ENCODE data around the gene STRIP2.
"Not testable (repeated sequence)": the region's sequence is repeated elsewhere in the genome, so short reads cannot be mapped to it uniquely, and the experiment has no call there.

The STRIP2 gene

GRCh38 chr7:129458171-129458570 lies 23.9 kb downstream of the STRIP2 start:
- Histone ChIP-seq H3K36me3 (ENCODE audit: insufficient read depth, low read length) (peaks cover 86% of the 10 kb centered on the region), H3K27me3 (ENCODE audit: insufficient read depth, low read length) (no peaks in the 10 kb centered on the region), H3K9me3 (ENCODE audit: insufficient read depth, low read depth, low read length) (no peaks in the 10 kb centered on the region), H3K4me3 (ENCODE audit: low read length) (no peak overlapping the region), H3K27ac (ENCODE audit: low read depth, low read length) (no peak overlapping the region), H3K4me1 (ENCODE audit: insufficient read depth, low read length) (no peaks in the 10 kb centered on the region), H3K9ac (ENCODE audit: low read depth, low read length) (no peak overlapping the region)
- 94% methylated on average over 5 of the region's 5 CpGs for WGBS

GRCh38 chr7:129461809-129462208 lies 27.6 kb downstream of the STRIP2 start:
- no peak overlapping the region for H3K9ac ChIP-seq (ENCODE audit: low read depth, low read length)
- H3K4me3 ChIP-seq (ENCODE audit: low read length), result no peak overlapping the region
- no peaks in the 10 kb centered on the region for H3K9me3 ChIP-seq (ENCODE audit: insufficient read depth, low read depth, low read length)
- H3K27ac ChIP-seq (ENCODE audit: low read depth, low read length), result no peak overlapping the region
- 94% methylated on average over 2 of the region's 2 CpGs for WGBS
- H3K4me1 ChIP-seq (ENCODE audit: insufficient read depth, low read length), result no peaks in the 10 kb centered on the region
- H3K36me3 ChIP-seq (ENCODE audit: insufficient read depth, low read length), result peaks cover 88% of the 10 kb centered on the region
- H3K27me3 ChIP-seq (ENCODE audit: insufficient read depth, low read length), result no peaks in the 10 kb centered on the region

GRCh38 chr7:129462420-129462819 lies 28.2 kb downstream of the STRIP2 start:
- no peaks in the 10 kb centered on the region for H3K9me3 ChIP-seq (ENCODE audit: insufficient read depth, low read depth, low read length)
- peaks cover 83% of the 10 kb centered on the region for H3K36me3 ChIP-seq (ENCODE audit: insufficient read depth, low read length)
- WGBS, result 76% methylated on average over 1 of the region's 1 CpG
- H3K4me1 ChIP-seq (ENCODE audit: insufficient read depth, low read length), result no peaks in the 10 kb centered on the region
- H3K27me3 ChIP-seq (ENCODE audit: insufficient read depth, low read length), result no peaks in the 10 kb centered on the region
- no peak overlapping the region for H3K27ac ChIP-seq (ENCODE audit: low read depth, low read length)
- no peak overlapping the region for H3K4me3 ChIP-seq (ENCODE audit: low read length)
- H3K9ac ChIP-seq (ENCODE audit: low read depth, low read length), result no peak overlapping the region

- peaks cover 69% of the 10 kb centered on the region for H3K36me3 ChIP-seq (ENCODE audit: insufficient read depth, low read length)
- no peak overlapping the region for H3K27ac ChIP-seq (ENCODE audit: low read depth, low read length)
- H3K9ac ChIP-seq (ENCODE audit: low read depth, low read length), result no peak overlapping the region
- no peaks in the 10 kb centered on the region for H3K9me3 ChIP-seq (ENCODE audit: insufficient read depth, low read depth, low read length)
- 91% methylated on average over 4 of the region's 4 CpGs for WGBS
- no peaks in the 10 kb centered on the region for H3K4me1 ChIP-seq (ENCODE audit: insufficient read depth, low read length)
- H3K4me3 ChIP-seq (ENCODE audit: low read length), result no peak overlapping the region
- no peaks in the 10 kb centered on the region for H3K27me3 ChIP-seq (ENCODE audit: insufficient read depth, low read length)
These were observed 30.0 kb downstream of the STRIP2 start for GRCh38 chr7:129464194-129464593.

- peaks cover 6% of the 10 kb centered on the region for H3K4me1 ChIP-seq (ENCODE audit: insufficient read depth, low read length)
- no peak overlapping the region for H3K4me3 ChIP-seq (ENCODE audit: low read length)
- 90% methylated on average over 2 of the region's 2 CpGs for WGBS
These were observed 30.8 kb downstream of the STRIP2 start for GRCh38 chr7:129465080-129465479.

DNA sequence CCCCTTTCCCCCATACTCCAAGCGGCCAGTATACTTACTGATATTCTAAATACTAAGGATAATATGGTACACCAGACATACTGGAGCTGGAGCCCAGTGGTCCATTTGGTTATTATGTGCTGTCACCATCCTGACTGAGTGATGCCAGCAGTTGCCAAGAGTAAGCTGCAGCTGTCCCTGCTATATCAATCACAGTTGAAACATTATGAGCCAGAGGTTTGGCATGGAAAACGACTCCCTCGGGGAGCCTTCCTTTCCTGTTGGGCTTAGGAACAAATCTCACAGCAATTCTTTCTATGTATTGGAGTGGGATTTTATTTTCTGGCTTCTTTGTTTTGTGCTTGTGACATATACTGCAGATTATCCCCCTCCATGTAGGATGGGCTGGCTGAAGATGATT lies 32.6 kb downstream of the STRIP2 start:
- Histone ChIP-seq H3K36me3 (ENCODE audit: insufficient read depth, low read length) (peaks cover 45% of the 10 kb centered on the region), H3K4me1 (ENCODE audit: insufficient read depth, low read length) (peaks cover 17% of the 10 kb centered on the region), H3K27ac (ENCODE audit: low read depth, low read length) (no peak overlapping the region), H3K4me3 (ENCODE audit: low read length) (no peak overlapping the region), H3K9me3 (ENCODE audit: insufficient read depth, low read depth, low read length) (no peaks in the 10 kb centered on the region), H3K9ac (ENCODE audit: low read depth, low read length) (no peak overlapping the region), H3K27me3 (ENCODE audit: insufficient read depth, low read length) (no peaks in the 10 kb centered on the region)
- WGBS, result 85% methylated on average over 2 of the region's 3 CpGs

More at GRCh38 chr7:129465080-129465479, 30.8 kb downstream of the STRIP2 start:
- Histone ChIP-seq H3K9ac (ENCODE audit: low read depth, low read length) (no peak overlapping the region), H3K27me3 (ENCODE audit: insufficient read depth, low read length) (no peaks in the 10 kb centered on the region), H3K9me3 (ENCODE audit: insufficient read depth, low read depth, low read length) (no peaks in the 10 kb centered on the region), H3K27ac (ENCODE audit: low read depth, low read length) (no peak overlapping the region), H3K36me3 (ENCODE audit: insufficient read depth, low read length) (peaks cover 60% of the 10 kb centered on the region)

DNA sequence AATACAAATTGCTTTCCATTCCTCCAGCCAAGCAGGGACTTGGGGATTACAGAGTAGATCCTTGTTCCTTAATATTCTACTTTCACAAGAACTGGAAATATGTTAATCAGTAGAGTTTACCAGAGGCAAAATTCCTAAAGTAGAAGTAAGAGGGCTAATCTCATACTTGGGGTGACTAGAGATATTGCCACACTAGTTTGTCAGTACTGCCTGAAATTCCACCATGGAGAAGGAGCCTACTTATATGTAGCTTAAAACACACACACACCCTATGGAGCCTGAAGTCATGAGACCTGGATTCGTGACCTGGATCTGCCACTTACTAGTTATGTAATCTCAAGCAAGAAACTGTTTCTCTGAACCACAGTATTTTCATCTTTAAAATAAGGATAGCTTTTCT lies 33.9 kb downstream of the STRIP2 start:
- peaks cover 17% of the 10 kb centered on the region for H3K4me1 ChIP-seq (ENCODE audit: insufficient read depth, low read length)
- H3K9ac ChIP-seq (ENCODE audit: low read depth, low read length), result no peak overlapping the region
- H3K4me3 ChIP-seq (ENCODE audit: low read length), result no peak overlapping the region
- H3K36me3 ChIP-seq (ENCODE audit: insufficient read depth, low read length), result peaks cover 34% of the 10 kb centered on the region
- no peaks in the 10 kb centered on the region for H3K27me3 ChIP-seq (ENCODE audit: insufficient read depth, low read length)
- WGBS, result 100% methylated on average over 1 of the region's 1 CpG
- H3K9me3 ChIP-seq (ENCODE audit: insufficient read depth, low read depth, low read length), result no peaks in the 10 kb centered on the region
- no peak overlapping the region for H3K27ac ChIP-seq (ENCODE audit: low read depth, low read length)

GRCh38 chr7:129468547-129468946 lies 34.3 kb downstream of the STRIP2 start:
- Histone ChIP-seq H3K4me3 (ENCODE audit: low read length) (no peak overlapping the region), H3K4me1 (ENCODE audit: insufficient read depth, low read length) (peaks cover 17% of the 10 kb centered on the region), H3K9ac (ENCODE audit: low read depth, low read length) (no peak overlapping the region), H3K27me3 (ENCODE audit: insufficient read depth, low read length) (no peaks in the 10 kb centered on the region), H3K27ac (ENCODE audit: low read depth, low read length) (no peak overlapping the region), H3K36me3 (ENCODE audit: insufficient read depth, low read length) (peaks cover 34% of the 10 kb centered on the region), H3K9me3 (ENCODE audit: insufficient read depth, low read depth, low read length) (no peaks in the 10 kb centered on the region)
- 94% methylated on average over 4 of the region's 4 CpGs for WGBS

DNA sequence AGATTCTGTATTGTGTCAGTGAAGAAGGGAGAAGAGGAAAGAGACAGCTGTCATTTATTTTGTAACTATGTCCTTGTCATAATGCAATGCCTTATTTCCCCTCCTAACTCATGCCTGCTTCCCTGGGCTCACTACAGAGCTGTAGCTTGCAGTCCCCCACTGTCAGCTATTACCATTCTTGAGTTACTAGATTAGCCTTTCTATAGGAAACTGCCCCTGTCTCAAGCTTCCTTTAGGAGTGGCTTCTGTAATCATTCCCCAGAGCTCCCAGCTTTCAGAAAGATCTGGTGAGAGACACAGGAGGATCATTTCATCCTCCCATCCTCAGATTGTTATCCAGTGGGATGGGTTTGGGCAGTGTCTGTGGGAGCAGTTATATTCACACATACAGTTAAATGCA lies 35.7 kb downstream of the STRIP2 start:
- H3K27me3 ChIP-seq (ENCODE audit: insufficient read depth, low read length), result no peaks in the 10 kb centered on the region
- peaks cover 24% of the 10 kb centered on the region for H3K36me3 ChIP-seq (ENCODE audit: insufficient read depth, low read length)
- H3K4me1 ChIP-seq (ENCODE audit: insufficient read depth, low read length), result peaks cover 17% of the 10 kb centered on the region
- no peak overlapping the region for H3K27ac ChIP-seq (ENCODE audit: low read depth, low read length)
- no peak overlapping the region for H3K4me3 ChIP-seq (ENCODE audit: low read length)
- H3K9ac ChIP-seq (ENCODE audit: low read depth, low read length), result no peak overlapping the region
- H3K9me3 ChIP-seq (ENCODE audit: insufficient read depth, low read depth, low read length), result no peaks in the 10 kb centered on the region

DNA sequence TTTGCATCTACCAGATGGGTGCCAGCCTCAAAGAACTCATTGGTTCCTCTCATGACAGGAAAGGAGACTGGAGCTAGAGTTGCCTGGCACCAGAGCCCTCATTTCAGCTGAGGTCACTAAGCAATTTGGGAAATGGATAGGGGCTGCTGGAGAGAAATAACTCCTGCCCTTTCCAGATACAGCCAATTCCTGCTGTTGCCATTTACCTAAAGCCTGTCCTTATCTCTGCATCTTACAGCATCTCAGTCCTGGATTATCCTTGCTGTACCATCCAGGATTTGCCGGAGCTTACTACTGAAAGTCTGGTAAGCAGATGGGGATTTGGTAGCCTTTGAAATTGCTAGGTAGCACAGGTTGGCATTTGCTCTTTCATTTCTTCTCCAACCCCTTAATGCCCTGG lies 36.2 kb downstream of the STRIP2 start:
- Histone ChIP-seq H3K27ac (ENCODE audit: low read depth, low read length) (no peak overlapping the region), H3K4me3 (ENCODE audit: low read length) (no peak overlapping the region), H3K4me1 (ENCODE audit: insufficient read depth, low read length) (peaks cover 17% of the 10 kb centered on the region), H3K9ac (ENCODE audit: low read depth, low read length) (no peak overlapping the region; the same call in 1 of the 2 replicates), H3K27me3 (ENCODE audit: insufficient read depth, low read length) (no peaks in the 10 kb centered on the region), H3K9me3 (ENCODE audit: insufficient read depth, low read depth, low read length) (no peaks in the 10 kb centered on the region), H3K36me3 (ENCODE audit: insufficient read depth, low read length) (peaks cover 21% of the 10 kb centered on the region)
- WGBS, result 100% methylated on average over 1 of the region's 1 CpG

- Histone ChIP-seq H3K4me3 (ENCODE audit: low read length) (no peak overlapping the region), H3K9me3 (ENCODE audit: insufficient read depth, low read depth, low read length) (no peaks in the 10 kb centered on the region), H3K36me3 (ENCODE audit: insufficient read depth, low read length) (peaks cover 13% of the 10 kb centered on the region), H3K27ac (ENCODE audit: low read depth, low read length) (no peak overlapping the region), H3K4me1 (ENCODE audit: insufficient read depth, low read length) (peaks cover 17% of the 10 kb centered on the region), H3K27me3 (ENCODE audit: insufficient read depth, low read length) (no peaks in the 10 kb centered on the region), H3K9ac (ENCODE audit: low read depth, low read length) (no peak overlapping the region)
These were observed 37.2 kb downstream of the STRIP2 start for GRCh38 chr7:129471402-129471827.

GRCh38 chr7:129475931-129476330 lies 41.7 kb downstream of the STRIP2 start:
- H3K27me3 ChIP-seq (ENCODE audit: insufficient read depth, low read length); H3K4me3 ChIP-seq (ENCODE audit: low read length); H3K4me1 ChIP-seq (ENCODE audit: insufficient read depth, low read length); H3K9ac ChIP-seq (ENCODE audit: low read depth, low read length); H3K9me3 ChIP-seq (ENCODE audit: insufficient read depth, low read depth, low read length); H3K27ac ChIP-seq (ENCODE audit: low read depth, low read length): not testable (repeated sequence)
- WGBS, result 94% methylated on average over 27 of the region's 27 CpGs
- H3K36me3 ChIP-seq (ENCODE audit: insufficient read depth, low read length), result peaks cover 10% of the 10 kb centered on the region

Measured in HUES64 (cell line).